Mesothelial cell of epicardium (in vitro differentiated cells): Measurements from ENCODE around the gene CACNG5. TPM values are rescaled to one million over a fixed set of nuclear protein-coding genes. Genes with fewer than 3 reads are reported as not detected.

Experiments used
- DNase-seq, 2 experiments: peaks; one replicate each; pipeline ENCODE4 v3.0.0; 2021; ENCODE audit warnings: low spot score in 2 of 2; ENCODE audit not compliant: unreplicated experiment in 2 of 2
- H3K27ac Mint-ChIP-seq: 2 replicates; pipeline ENCODE4 v1.8.0; 2021; ENCODE audit warnings: mixed read lengths
- H3K27me3 Mint-ChIP-seq: 2 replicates; pipeline ENCODE4 v1.8.0; 2021; ENCODE audit warnings: low read depth, mixed read lengths
- H3K36me3 Mint-ChIP-seq: 2 replicates; pipeline ENCODE4 v1.8.0; 2021; ENCODE audit warnings: mixed read lengths
- H3K4me1 Mint-ChIP-seq: 2 replicates; pipeline ENCODE4 v1.8.0; 2021; ENCODE audit warnings: mixed read lengths
- H3K4me3 Mint-ChIP-seq: 2 replicates; pipeline ENCODE4 v1.8.0; 2021; ENCODE audit warnings: mild to moderate bottlenecking, moderate library complexity, mixed read lengths
- H3K9me3 Mint-ChIP-seq: 2 replicates; pipeline ENCODE4 v1.8.0; 2021; ENCODE audit warnings: mixed read lengths
- total RNA-seq: library from RNA; stranded (reverse); gene quantifications from 3 replicates; pipeline ENCODE4 v1.2.1, GENCODE V29; 2021
- TF ChIP-seq, protein P1 (sequence below): fragments of 200-600 bp; sonication (generic); IDR thresholded peaks from one replicate; pipeline ENCODE4 v1.5.0; 2021; ENCODE audit warnings: antibody characterized with exemption; ENCODE audit not compliant: unreplicated experiment

The CACNG5 gene, protein sequence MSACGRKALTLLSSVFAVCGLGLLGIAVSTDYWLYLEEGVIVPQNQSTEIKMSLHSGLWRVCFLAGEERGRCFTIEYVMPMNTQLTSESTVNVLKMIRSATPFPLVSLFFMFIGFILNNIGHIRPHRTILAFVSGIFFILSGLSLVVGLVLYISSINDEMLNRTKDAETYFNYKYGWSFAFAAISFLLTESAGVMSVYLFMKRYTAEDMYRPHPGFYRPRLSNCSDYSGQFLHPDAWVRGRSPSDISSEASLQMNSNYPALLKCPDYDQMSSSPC
- not detected in 3 replicates for total RNA-seq

GRCh38 chr17:66834919-66835454, at the start of gene CACNG5:
Gene CACNG5 (plus strand): TSS chr17:66835117. CDS start chr17:66877333, 42,216 bp downstream.
- TF ChIP-seq, protein P1, sequence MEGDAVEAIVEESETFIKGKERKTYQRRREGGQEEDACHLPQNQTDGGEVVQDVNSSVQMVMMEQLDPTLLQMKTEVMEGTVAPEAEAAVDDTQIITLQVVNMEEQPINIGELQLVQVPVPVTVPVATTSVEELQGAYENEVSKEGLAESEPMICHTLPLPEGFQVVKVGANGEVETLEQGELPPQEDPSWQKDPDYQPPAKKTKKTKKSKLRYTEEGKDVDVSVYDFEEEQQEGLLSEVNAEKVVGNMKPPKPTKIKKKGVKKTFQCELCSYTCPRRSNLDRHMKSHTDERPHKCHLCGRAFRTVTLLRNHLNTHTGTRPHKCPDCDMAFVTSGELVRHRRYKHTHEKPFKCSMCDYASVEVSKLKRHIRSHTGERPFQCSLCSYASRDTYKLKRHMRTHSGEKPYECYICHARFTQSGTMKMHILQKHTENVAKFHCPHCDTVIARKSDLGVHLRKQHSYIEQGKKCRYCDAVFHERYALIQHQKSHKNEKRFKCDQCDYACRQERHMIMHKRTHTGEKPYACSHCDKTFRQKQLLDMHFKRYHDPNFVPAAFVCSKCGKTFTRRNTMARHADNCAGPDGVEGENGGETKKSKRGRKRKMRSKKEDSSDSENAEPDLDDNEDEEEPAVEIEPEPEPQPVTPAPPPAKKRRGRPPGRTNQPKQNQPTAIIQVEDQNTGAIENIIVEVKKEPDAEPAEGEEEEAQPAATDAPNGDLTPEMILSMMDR: no peak
- peak within 1 kb of the TSS; percentile 33 for H3K4me3 Mint-ChIP-seq
- no peak within 1 kb of the TSS for H3K27ac Mint-ChIP-seq
- H3K36me3 Mint-ChIP-seq: no peaks in the 10 kb centered on the region
- peaks cover 81% of the 10 kb centered on the region for H3K27me3 Mint-ChIP-seq
- no peaks in the 10 kb centered on the region for H3K4me1 Mint-ChIP-seq
- H3K9me3 Mint-ChIP-seq: no peaks in the 10 kb centered on the region
- no peak for DNase-seq

GRCh38 chr17:66786107-66786506, 48.8 kb upstream of the CACNG5 start:
- Mint-ChIP-seq H3K9me3 (no peaks in the 10 kb centered on the region), H3K4me3 (no peak overlapping the region), H3K27me3 (no peaks in the 10 kb centered on the region), H3K4me1 (no peaks in the 10 kb centered on the region), H3K36me3 (no peaks in the 10 kb centered on the region), H3K27ac (no peak overlapping the region)
- TF ChIP-seq, protein P1: no peak
- no peak for DNase-seq

DNA sequence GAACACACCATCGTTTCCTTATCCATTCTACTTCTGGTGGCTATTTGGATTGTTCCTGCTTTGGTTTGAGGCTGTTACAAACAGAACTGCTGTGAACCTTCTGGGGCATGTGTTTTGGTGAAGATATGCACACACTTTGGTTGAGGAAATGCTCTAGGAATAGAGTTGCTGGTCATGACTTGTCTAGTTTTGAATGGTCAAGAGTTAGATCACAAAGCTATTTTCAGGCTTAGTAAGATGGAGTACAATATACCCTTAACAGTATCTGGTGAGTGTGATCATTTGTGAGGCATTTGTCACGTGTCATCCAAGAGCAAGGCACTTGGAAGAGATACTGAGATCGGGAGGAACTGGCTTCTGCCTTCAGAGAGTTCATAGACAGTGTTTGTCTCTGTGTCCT, 47.0 kb upstream of the CACNG5 start:
- Mint-ChIP-seq H3K27me3 (no peaks in the 10 kb centered on the region), H3K4me3 (no peak overlapping the region), H3K36me3 (no peaks in the 10 kb centered on the region), H3K9me3 (no peaks in the 10 kb centered on the region), H3K27ac (no peak overlapping the region), H3K4me1 (no peaks in the 10 kb centered on the region)
- TF ChIP-seq, protein P1: no peak
- no peak for DNase-seq

DNA sequence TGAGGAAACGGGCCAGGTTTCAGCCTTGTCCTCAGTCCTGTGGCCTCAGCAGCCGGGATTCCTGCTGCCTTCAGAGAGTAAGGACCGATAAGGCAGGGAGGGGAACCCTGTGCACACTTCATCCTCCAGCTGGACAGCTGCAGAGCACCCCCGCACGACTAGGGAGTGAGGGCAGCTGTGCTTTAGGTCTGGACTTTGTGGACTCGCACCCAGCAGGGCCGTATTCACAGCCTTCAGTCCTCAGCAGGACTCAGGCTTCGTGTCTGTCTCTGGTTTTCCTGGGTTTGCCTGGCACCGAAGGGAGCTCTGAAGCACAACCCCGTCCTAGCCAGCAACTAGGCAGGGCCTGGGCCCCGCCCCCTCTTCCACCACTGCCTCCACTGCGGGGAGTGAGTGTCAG, 45.8 kb upstream of the CACNG5 start:
- TF ChIP-seq, protein P1: no peak
- no peak for DNase-seq
- no peaks in the 10 kb centered on the region for H3K36me3 Mint-ChIP-seq
- H3K27ac Mint-ChIP-seq: no peak overlapping the region
- H3K4me3 Mint-ChIP-seq: no peak overlapping the region
- no peaks in the 10 kb centered on the region for H3K9me3 Mint-ChIP-seq
- H3K27me3 Mint-ChIP-seq: no peaks in the 10 kb centered on the region
- H3K4me1 Mint-ChIP-seq: no peaks in the 10 kb centered on the region

DNA sequence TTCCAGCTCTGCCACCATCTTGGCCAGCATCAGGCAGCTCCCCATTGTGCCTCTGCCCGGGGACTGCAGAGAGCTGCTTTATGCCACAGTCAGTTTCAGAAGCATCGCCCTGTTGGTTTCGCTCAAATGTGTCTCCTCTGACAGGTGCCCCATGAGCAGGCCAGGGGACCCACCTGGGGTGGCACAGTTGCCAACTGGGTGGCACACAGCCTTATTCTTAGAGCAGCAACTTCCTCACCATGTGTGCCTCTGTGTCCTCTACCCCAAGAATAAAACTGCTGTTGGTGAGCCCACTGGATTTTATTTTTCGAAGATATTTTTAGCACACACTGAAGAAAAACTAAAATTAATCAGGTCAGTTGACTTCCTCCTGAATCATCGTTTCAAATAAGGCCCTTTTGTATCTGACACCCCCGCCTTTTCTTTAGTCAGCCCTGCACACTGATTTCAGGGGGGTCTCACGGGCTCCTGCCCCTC, 44.9 kb upstream of the CACNG5 start:
- no peak for DNase-seq
- Mint-ChIP-seq H3K4me3 (no peak overlapping the region), H3K27me3 (no peaks in the 10 kb centered on the region), H3K9me3 (no peaks in the 10 kb centered on the region), H3K36me3 (no peaks in the 10 kb centered on the region), H3K27ac (no peak overlapping the region), H3K4me1 (no peaks in the 10 kb centered on the region)
- TF ChIP-seq, protein P1: no peak
